A673 (cell line): ENCODE measurements around the gene SLC48A1. TPM values are rescaled to one million over a fixed set of nuclear protein-coding genes. Genes with fewer than 3 reads are reported as not detected.

ENCODE experiments used
- BruUV-seq: library from RNA; stranded (reverse); fragments of 400-500 nt; replicated peaks from 2 replicates; lab custom pipeline; 2021; lab: Mats Ljungman, UMichigan
- CTCF ChIA-PET: fragments of 300-600 bp; sonication (Branson Sonifier 250); formaldehyde crosslinking; loops from one replicate; lab custom pipeline; 2022; ENCODE audit warnings: antibody characterized with exemption; lab: Charles Lee
- POLR2A ChIA-PET: fragments of 300-600 bp; sonication (Branson Sonifier 250); formaldehyde crosslinking; loops from one replicate; lab custom pipeline; 2022; ENCODE audit warnings: antibody characterized with exemption; ENCODE audit not compliant: low non-redundant PET; lab: Charles Lee
- DNase-seq: peaks from one replicate; pipeline ENCODE4 v3.0.0-alpha.2; 2015; ENCODE audit warnings: low spot score
- H3K27ac ChIP-seq: fragments of 200-600 bp; sonication (generic); 2 replicates; pipeline ENCODE4 v1.5.1; 2016; ENCODE audit warnings: mixed run types, low read depth, mild to moderate bottlenecking, mixed read lengths, antibody characterized with exemption, low read length; ENCODE audit not compliant: poor library complexity, severe bottlenecking
- H3K27me3 ChIP-seq: fragments of 200-600 bp; sonication (generic); replicated peaks from 2 replicates; pipeline ENCODE4 v1.6.1; 2017; ENCODE audit warnings: mixed run types, low read depth, mild to moderate bottlenecking, mixed read lengths, antibody characterized with exemption, low read length; ENCODE audit not compliant: insufficient read depth, poor library complexity
- H3K36me3 ChIP-seq: fragments of 200-600 bp; sonication (generic); 2 replicates; pipeline ENCODE4 v1.6.1; 2016; ENCODE audit warnings: mixed run types, mild to moderate bottlenecking, mixed read lengths, antibody characterized with exemption, low read length; ENCODE audit not compliant: insufficient read depth, poor library complexity, severe bottlenecking
- H3K4me1 ChIP-seq: fragments of 200-600 bp; sonication (generic); 2 replicates; pipeline ENCODE4 v1.6.1; 2017; ENCODE audit warnings: mixed run types, mild to moderate bottlenecking, mixed read lengths, antibody characterized with exemption, low read length; ENCODE audit not compliant: insufficient read depth, poor library complexity, severe bottlenecking
- H3K4me3 ChIP-seq: fragments of 200-600 bp; sonication (generic); 2 replicates; pipeline ENCODE4 v1.5.1; 2016; ENCODE audit warnings: low read depth, mixed run types, mild to moderate bottlenecking, mixed read lengths, low read length; ENCODE audit not compliant: poor library complexity, severe bottlenecking
- H3K9me3 ChIP-seq: fragments of 200-600 bp; sonication (generic); 2 replicates; pipeline ENCODE4 v1.6.1; 2016; ENCODE audit warnings: mixed run types, low read depth, mild to moderate bottlenecking, mixed read lengths, antibody characterized with exemption, low read length; ENCODE audit not compliant: poor library complexity, severe bottlenecking
- CTCF ChIP-seq: fragments of 300-800, 200-600 bp; sonication (generic); conservative IDR thresholded peaks from 2 replicates; pipeline ENCODE4 v1.5.1; 2017; ENCODE audit warnings: low read depth, mild to moderate bottlenecking, antibody characterized with exemption, low read length, moderate library complexity, mixed read lengths
- EZH2 ChIP-seq: fragments of 200-600 bp; sonication (generic); IDR thresholded peaks from 2 replicates; pipeline ENCODE4 v1.6.1; 2017; ENCODE audit warnings: borderline replicate concordance, low read depth, mild to moderate bottlenecking, mixed read lengths, antibody characterized with exemption, low read length; ENCODE audit not compliant: poor library complexity, severe bottlenecking
- intact Hi-C: fragments of 100-400 bp; cut with micrococcal nuclease; formaldehyde crosslinking; loops from one replicate; pipeline ENCODE4 v1.10.0; 2022; ENCODE audit not compliant: unreplicated experiment
- total RNA-seq: library from RNA; stranded (reverse); gene quantifications from 2 replicates; pipeline ENCODE4 v1.2.3, GENCODE V29; 2021

The SLC48A1 gene
- total RNA-seq, 1 experiment from 2014 or later: 39.3 TPM

GRCh38 chr12:47752121-47752520, 20.9 kb upstream of the SLC48A1 start:
- no peak overlapping the region for H3K4me3 ChIP-seq
- POLR2A ChIA-PET: no interaction called here
- CTCF ChIA-PET: no interaction called here
- H3K9me3 ChIP-seq: no peaks in the 10 kb centered on the region
- intact Hi-C loops: no loop called here
- BruUV-seq: no TSS peak
- peaks cover 13% of the 10 kb centered on the region for H3K4me1 ChIP-seq
- no peak overlapping the region for H3K27ac ChIP-seq
- no peak for DNase-seq
- H3K36me3 ChIP-seq: no peaks in the 10 kb centered on the region
- TF ChIP-seq CTCF (no peak), EZH2 (no peak)
- no peaks in the 10 kb centered on the region for H3K27me3 ChIP-seq

- DNase-seq: no peak
- intact Hi-C loops: no loop called here
- Histone ChIP-seq H3K27ac (no peak overlapping the region), H3K27me3 (no peaks in the 10 kb centered on the region), H3K4me3 (no peak overlapping the region), H3K36me3 (no peaks in the 10 kb centered on the region), H3K4me1 (peaks cover 13% of the 10 kb centered on the region), H3K9me3 (no peaks in the 10 kb centered on the region)
- TF ChIP-seq CTCF (no peak), EZH2 (no peak)
- POLR2A ChIA-PET: no interaction called here
- CTCF ChIA-PET: no interaction called here
- no TSS peak for BruUV-seq
These were observed 20.5 kb upstream of the SLC48A1 start for GRCh38 chr12:47752552-47752951.

GRCh38 chr12:47753021-47754001, 19.7 kb upstream of the SLC48A1 start:
- POLR2A ChIA-PET: no interaction called here
- DNase-seq: no peak
- no peaks in the 10 kb centered on the region for H3K27me3 ChIP-seq
- H3K4me1 ChIP-seq: peaks cover 18% of the 10 kb centered on the region
- CTCF ChIA-PET: interaction anchor here (2.0 kb wide), 1 partner anchor 12 kb away, joined by 8 read pairs; no protein-coding TSS in a partner anchor
- no peak overlapping the region for H3K4me3 ChIP-seq
- H3K27ac ChIP-seq: peak overlapping the region; percentile 3
- no peaks in the 10 kb centered on the region for H3K36me3 ChIP-seq
- TF ChIP-seq EZH2 (no peak), CTCF (no peak)
- H3K9me3 ChIP-seq: no peaks in the 10 kb centered on the region
- intact Hi-C loops: no loop called here
- no TSS peak for BruUV-seq
